GM12878 (cell line): ENCODE measurements around the gene PROSER3. TPM values are rescaled to one million over a fixed set of nuclear protein-coding genes. Genes with fewer than 3 reads are reported as not detected.

ENCODE experiments used
- ATAC-seq: fragments of 200-7000 bp; cut with Tn5 transposase; 3 replicates; pipeline ENCODE4 v1.9.1; 2020; ENCODE audit warnings: mild to moderate bottlenecking, moderate library complexity
- BruUV-seq: library from RNA; stranded (reverse); fragments of 400-500 nt; replicated peaks from 2 replicates; lab custom pipeline; 2021; lab: Mats Ljungman, UMichigan
- CTCF ChIA-PET: fragments of 300-600 bp; sonication (Branson Sonifier 250); formaldehyde crosslinking; extraction: SDS; loops from one replicate; lab custom pipeline; 2021; ENCODE audit warnings: inconsistent platforms; lab: Yijun Ruan, JAX
- POLR2A ChIA-PET: fragments of 350-600 bp; formaldehyde crosslinking; extraction: SDS; loops from one replicate; lab custom pipeline; 2021; ENCODE audit warnings: inconsistent platforms; lab: Charles Lee
- RAD21 ChIA-PET: fragments of 300-600 bp; sonication (Branson Sonifier 250); formaldehyde crosslinking; loops from one replicate; lab custom pipeline; 2023; ENCODE audit warnings: antibody characterized with exemption; ENCODE audit not compliant: unreplicated experiment; lab: Charles Lee
- SMC1A ChIA-PET: fragments of 300-600 bp; sonication (Branson Sonifier 250); formaldehyde crosslinking; loops from one replicate; lab custom pipeline; 2023; ENCODE audit not compliant: unreplicated experiment, uncharacterized antibody; lab: Charles Lee
- DNase-seq: peaks from one replicate; pipeline ENCODE4 v3.0.0-alpha.2; 2011; ENCODE audit warnings: low read depth, low spot score
- FAIRE-seq: peaks from 3 replicates; lab custom pipeline; 2011; peaks lifted over from hg19 to GRCh38; lab: Jason Lieb, UNC
- H2AFZ ChIP-seq: 2 replicates; pipeline ENCODE4 v1.6.0; 2011; ENCODE audit warnings: low read depth, low read length, control low read depth; ENCODE audit not compliant: control insufficient read depth
- H3K27ac ChIP-seq: 2 replicates; pipeline ENCODE4 v1.5.1; 2011; ENCODE audit warnings: control low read depth; ENCODE audit not compliant: control insufficient read depth, insufficient read depth
- H3K27me3 ChIP-seq, 2 experiments: replicated peaks in 1 of 2; 2 replicates each; pipeline versions ENCODE4 v1.6.0 to v1.6.1; 2011; ENCODE audit warnings: low read length in 1 of 2; ENCODE audit not compliant: control insufficient read depth in 2 of 2, insufficient read depth in 2 of 2
- H3K36me3 ChIP-seq, 2 experiments: 2 replicates each; pipeline ENCODE4 v1.5.1; 2011; ENCODE audit warnings: low read length in 1 of 2; ENCODE audit not compliant: control insufficient read depth in 2 of 2, insufficient read depth in 2 of 2
- H3K4me1 ChIP-seq: 2 replicates; pipeline ENCODE4 v1.6.1; 2011; ENCODE audit warnings: mild to moderate bottlenecking, low read length, moderate library complexity, mixed read lengths; ENCODE audit not compliant: control insufficient read depth, insufficient read depth
- H3K4me2 ChIP-seq: 2 replicates; pipeline ENCODE4 v1.6.0; 2011; ENCODE audit warnings: control low read depth; ENCODE audit not compliant: control insufficient read depth, insufficient read depth
- H3K4me3 ChIP-seq: fragments of 200-600 bp; sonication (generic); 2 replicates; pipeline ENCODE4 v1.5.1; 2016
- H3K79me2 ChIP-seq: 2 replicates; pipeline ENCODE4 v1.6.0; 2011; ENCODE audit warnings: low read length; ENCODE audit not compliant: control insufficient read depth, insufficient read depth
- H3K9ac ChIP-seq: 2 replicates; pipeline ENCODE4 v1.8.0; 2011; ENCODE audit warnings: low read length, control low read depth, mixed read lengths; ENCODE audit not compliant: control insufficient read depth, insufficient read depth
- H3K9me3 ChIP-seq: replicated peaks from 3 replicates; pipeline ENCODE4 v1.5.1; 2011; ENCODE audit warnings: mild to moderate bottlenecking, low read length; ENCODE audit not compliant: control insufficient read depth, insufficient read depth
- H4K20me1 ChIP-seq: 2 replicates; pipeline ENCODE4 v1.6.0; 2011; ENCODE audit not compliant: control insufficient read depth, insufficient read depth
- ASH2L ChIP-seq: fragments of 300-600, 200-600 bp; sonication (generic); IDR thresholded peaks from 2 replicates; pipeline ENCODE4 v1.6.1; 2017; ENCODE audit warnings: low read depth, mild to moderate bottlenecking, borderline replicate concordance
- ATF7 ChIP-seq: fragments of 450-650 bp; IDR thresholded peaks from 2 replicates; pipeline ENCODE4 v1.6.1; 2016; ENCODE audit warnings: low read depth, mild to moderate bottlenecking
- CHD2 ChIP-seq: IDR thresholded peaks from 2 replicates; pipeline ENCODE4 v1.6.1; 2011; ENCODE audit warnings: low read depth, low read length, improper control_type of control experiment, borderline replicate concordance
- EP300 ChIP-seq, 2 experiments: fragments of 150-350 bp in 1 of 2; IDR thresholded peaks; 2 replicates each; pipeline ENCODE4 v1.6.1; 2011 to 2012; ENCODE audit warnings: low read depth in 2 of 2, low read length in 2 of 2, borderline replicate concordance in 1 of 2, improper control_type of control experiment in 1 of 2, inconsistent platforms in 1 of 2; ENCODE audit not compliant: control insufficient read depth in 1 of 2
- ESRRA ChIP-seq: IDR thresholded peaks from 2 replicates; pipeline ENCODE4 v1.6.1; 2012; ENCODE audit warnings: mild to moderate bottlenecking, low read length, improper control_type of control experiment
- KAT2A ChIP-seq: conservative IDR thresholded peaks from 2 replicates; pipeline ENCODE4 v1.6.1; 2011; ENCODE audit warnings: low read depth, low read length; ENCODE audit not compliant: control insufficient read depth
- MYB ChIP-seq: fragments of 150-350 bp; IDR thresholded peaks from 2 replicates; pipeline ENCODE4 v1.6.1; 2014; ENCODE audit warnings: mild to moderate bottlenecking, low read depth, low read length, borderline replicate concordance
- NR2C1 ChIP-seq: fragments of 450-650 bp; IDR thresholded peaks from 2 replicates; pipeline ENCODE4 v1.6.1; 2017; ENCODE audit warnings: antibody characterized with exemption, mild to moderate bottlenecking, moderate library complexity
- POLR2AphosphoS2 ChIP-seq: IDR thresholded peaks from 2 replicates; pipeline ENCODE4 v1.6.1; 2011; ENCODE audit warnings: low read depth, mild to moderate bottlenecking, low read length, improper control_type of control experiment, moderate library complexity
- PRDM15 ChIP-seq: fragments of 450-650 bp; formaldehyde crosslinking; IDR thresholded peaks from 2 replicates; pipeline ENCODE4 v1.4.0; 2020; ENCODE audit warnings: mild to moderate bottlenecking, moderate library complexity
- SIX5 ChIP-seq: IDR thresholded peaks from 2 replicates; pipeline ENCODE4 v1.6.1; 2011; ENCODE audit warnings: mild to moderate bottlenecking, low read depth, low read length, moderate library complexity; ENCODE audit not compliant: severe bottlenecking
- SMC3 ChIP-seq: IDR thresholded peaks from 2 replicates; pipeline ENCODE4 v1.6.1; 2011; ENCODE audit warnings: low read length, improper control_type of control experiment, borderline replicate concordance
- SPI1 ChIP-seq: IDR thresholded peaks from 2 replicates; pipeline ENCODE4 v1.6.1; 2011; ENCODE audit warnings: low read depth, mild to moderate bottlenecking, low read length, moderate library complexity, borderline replicate concordance; ENCODE audit not compliant: insufficient read depth
- WRNIP1 ChIP-seq: IDR thresholded peaks from 2 replicates; pipeline ENCODE4 v1.6.1; 2011; ENCODE audit warnings: low read depth, low read length, improper control_type of control experiment, borderline replicate concordance
- YBX1 ChIP-seq: fragments of 450-650 bp; IDR thresholded peaks from 2 replicates; pipeline ENCODE4 v1.6.1; 2016; ENCODE audit warnings: antibody characterized with exemption
- ZNF217 ChIP-seq: fragments of 450-650 bp; IDR thresholded peaks from 2 replicates; pipeline ENCODE4 v1.6.1; 2017; ENCODE audit warnings: antibody characterized with exemption, mild to moderate bottlenecking
- WGBS: methylation state at CpG from one replicate; pipeline ENCODE4 v1.1.6; 2016; ENCODE audit warnings: low lambda C conversion rate; ENCODE audit not compliant: insufficient replicate concordance, insufficient coverage; ENCODE audit errors: missing lambda C conversion rate; 5-methylcytosine and 5-hydroxymethylcytosine counted together
- in situ Hi-C: fragments of 300-500 bp; cut with MboI; formaldehyde crosslinking; loops from 9 replicates; pipeline ENCODE4 v1.14.3; 2018; ENCODE audit warnings: mixed read lengths
- intact Hi-C: fragments of 100-400 bp; cut with micrococcal nuclease; formaldehyde crosslinking; loops from one replicate; pipeline ENCODE4 v1.14.2; 2022; ENCODE audit not compliant: unreplicated experiment
- polyA plus RNA-seq, 11 experiments: library from polyadenylated mRNA; depleted of rRNA in 4 of 11; unstranded in 6 of 11; stranded (reverse) in 5 of 11; fragments of >200 nt; fragmentation: Nextera tagmentation in 4 of 11; fragmentation: Illumina TruSeq in 1 of 11; extraction: Ambion mirVana in 4 of 11; extraction: Trizol in 1 of 11; gene quantifications; 1 replicate in 1 of 11; 2 replicates in 10 of 11; pipeline versions ENCODE4 v1.2.1 to v1.2.3, GENCODE V29; 2011 to 2016; ENCODE audit warnings: inconsistent platforms in 2 of 11, missing spikeins in 2 of 11, low read depth in 1 of 11
- total RNA-seq, 4 experiments: library from RNA; depleted of rRNA in 3 of 4; stranded (reverse); fragments of >200 nt in 3 of 4; fragmentation: Illumina TruSeq in 1 of 4; extraction: Trizol in 1 of 4; gene quantifications; 2 replicates each; pipeline versions ENCODE4 v1.2.1 to v1.2.3, GENCODE V29; 2013 to 2021

Gene PROSER3
- total and polyA plus RNA-seq, 10 of the 15 experiments (the other 5 are each of a cell fraction or from before 2014, with no cell fraction given), result 0.85 to 25.1 (median 9.6) TPM

DNA sequence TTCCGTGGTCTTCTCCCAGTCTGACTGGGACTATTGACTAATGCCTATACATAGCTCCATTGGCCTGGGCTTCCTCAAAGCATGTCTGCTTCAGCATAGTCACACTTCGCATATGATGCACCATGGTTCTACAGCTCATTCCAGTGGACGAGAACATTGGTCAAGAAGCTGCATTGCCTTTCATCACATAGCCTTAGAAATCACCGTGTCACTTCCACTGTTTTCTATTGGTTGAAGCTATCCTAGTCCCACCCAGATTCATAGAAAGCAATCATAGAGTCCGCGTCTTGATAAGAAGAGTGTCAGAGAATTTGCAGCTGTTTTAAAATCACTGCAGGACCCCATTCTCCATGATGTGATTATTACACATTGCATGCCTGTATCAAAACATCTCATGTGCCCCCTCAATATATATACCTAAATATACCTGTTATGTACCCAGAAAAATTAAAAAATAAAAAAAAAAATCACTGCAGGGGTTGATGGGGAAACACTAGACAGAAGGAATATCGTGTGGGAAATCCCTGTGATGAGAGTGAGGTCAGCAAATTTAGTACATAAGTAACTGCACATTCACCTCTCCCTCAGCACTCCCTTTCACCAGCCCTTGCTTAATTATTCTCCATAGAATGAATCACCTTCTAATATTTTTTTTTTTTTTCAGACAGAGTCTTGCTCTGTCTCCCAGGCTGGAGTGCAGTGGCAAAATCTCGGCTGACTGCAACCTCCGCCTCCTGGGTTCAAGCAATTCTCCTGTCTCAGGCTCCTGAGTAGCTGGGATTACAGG lies 15.2 kb downstream of the PROSER3 start:
- no peaks in the 10 kb centered on the region; a peak in 1 of 4 replicates for H3K36me3 ChIP-seq
- in situ Hi-C loops, result no loop called here
- RAD21 ChIA-PET, result interaction anchor here (0.8 kb wide), 1 partner anchor 110 kb away, joined by 4 read pairs; no protein-coding TSS in a partner anchor
- H3K4me2 ChIP-seq, result no peak overlapping the region
- H4K20me1 ChIP-seq, result no peaks in the 10 kb centered on the region
- no peak overlapping the region for H3K9ac ChIP-seq
- H3K79me2 ChIP-seq, result no peaks in the 10 kb centered on the region
- H3K27ac ChIP-seq, result no peak overlapping the region
- SMC1A ChIA-PET, result interaction anchor here (0.6 to 1.3 kb wide), 4 partner anchors 59 to 217 kb away, joined by 3 to 4 read pairs (median 4); no protein-coding TSS in a partner anchor
- 50% methylated on average over 9 of the region's 9 CpGs for WGBS
- POLR2A ChIA-PET, result interaction anchor here (0.6 to 1.9 kb wide), 2 partner anchors 11 to 33 kb away, joined by 3 to 4 read pairs; no protein-coding TSS in a partner anchor
- no peak overlapping the region for H3K4me3 ChIP-seq
- no peaks in the 10 kb centered on the region for H3K9me3 ChIP-seq
- DNase-seq (no peak), ATAC-seq (no peak), FAIRE-seq (no peak)
- intact Hi-C loops, result no loop called here
- H2AFZ ChIP-seq, result no peak overlapping the region
- no peaks in the 10 kb centered on the region for H3K27me3 ChIP-seq
- no TSS peak for BruUV-seq
- CTCF ChIA-PET, result interaction anchor here (1.5 kb wide), 1 partner anchor 79 kb away, joined by 7 read pairs; no protein-coding TSS in a partner anchor
- H3K4me1 ChIP-seq, result no peaks in the 10 kb centered on the region
- TF ChIP-seq WRNIP1 (no peak), SIX5 (no peak), CHD2 (no peak), PRDM15 (CRISPR knock-in tag) (no peak), SPI1 (no peak), EP300 (IDR thresholded peaks at IDR 0.05; ENCODE audit: borderline replicate concordance in 1 of 2, control insufficient read depth in 1 of 2, low read depth in 2 of 2, low read length in 2 of 2) (no peak), NR2C1 (no peak), KAT2A (no peak), ZNF217 (no peak), SMC3 (no peak), POLR2AphosphoS2 (no peak), ASH2L (no peak), MYB (no peak), ATF7 (no peak), ESRRA (no peak), YBX1 (no peak)
